ENCODE results near the gene CHD5.

The CHD5 gene

DNA sequence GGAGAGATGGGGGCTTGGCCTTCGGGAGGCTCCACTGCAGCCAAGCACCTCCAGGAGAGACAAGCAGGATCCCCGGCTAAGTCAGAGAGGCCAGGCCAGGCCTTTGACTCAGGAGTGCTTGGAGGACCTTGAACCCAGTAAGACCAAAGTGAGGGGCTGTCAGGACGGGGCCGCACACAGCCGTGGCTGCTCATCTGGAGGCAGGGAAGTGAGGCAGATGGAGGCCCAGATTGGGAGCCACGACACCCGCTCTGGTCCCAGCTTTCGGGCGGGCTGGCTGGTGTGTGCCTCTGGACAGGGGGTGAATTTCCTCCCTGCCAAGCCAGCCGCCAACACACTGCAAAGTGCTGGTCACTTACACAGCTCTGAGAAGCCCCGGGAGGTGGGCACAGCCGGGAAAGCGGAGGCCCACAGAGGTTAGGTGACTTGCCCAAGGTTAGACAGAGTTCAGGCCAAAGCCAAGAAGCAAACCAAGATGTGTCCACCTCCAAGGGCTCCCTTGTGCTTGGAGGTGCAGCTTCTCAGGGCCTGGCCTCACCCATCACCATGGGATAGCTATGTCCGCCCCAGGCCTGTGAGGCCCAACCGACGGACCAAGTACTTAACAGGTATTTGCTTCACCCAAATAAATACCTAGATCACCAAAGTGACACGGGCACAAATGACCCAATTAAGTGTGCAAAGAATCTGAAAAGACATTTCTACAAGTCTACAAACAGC is 58.3 kb downstream of the CHD5 start:
- DNase-seq, result no peak
- H4K20me1 ChIP-seq (ENCODE audit: insufficient read depth, low read length), result no peaks in the 10 kb centered on the region
- H3K9me3 ChIP-seq (replicated peaks; ENCODE audit: insufficient read depth, low read length), result no peaks in the 10 kb centered on the region
- no peaks in the 10 kb centered on the region for H3K79me2 ChIP-seq (ENCODE audit: low read length)
- H2AFZ ChIP-seq (ENCODE audit: low read length), result no peak overlapping the region
- H3K4me1 ChIP-seq (ENCODE audit: low read length), result no peaks in the 10 kb centered on the region
- H3K9ac ChIP-seq (ENCODE audit: low read length), result no peak overlapping the region
- peaks cover 81% of the 10 kb centered on the region for H3K27me3 ChIP-seq (replicated peaks; ENCODE audit: insufficient read depth, low read length)
- no peak overlapping the region for H3K4me3 ChIP-seq (ENCODE audit: low read length)
- no peaks in the 10 kb centered on the region for H3K36me3 ChIP-seq (replicated peaks; ENCODE audit: insufficient read depth, low read length)
- H3K4me2 ChIP-seq (ENCODE audit: low read depth, low read length), result no peak overlapping the region
- no peaks in the 10 kb centered on the region for H3F3A ChIP-seq (ENCODE audit: insufficient read depth, low read length)
- no peak for TF ChIP-seq CTCF (IDR thresholded peaks at IDR 0.05; ENCODE audit: low read length)
- TF ChIP-seq EZH2 (optimal IDR thresholded peaks at IDR 0.05; ENCODE audit: low read depth, low read length), result no peak
- no peak overlapping the region for H3K27ac ChIP-seq (ENCODE audit: low read length)
- no peaks in the 10 kb centered on the region for H3K9me2 ChIP-seq (replicated peaks; ENCODE audit: insufficient read depth, low read length)

GRCh38 chr1:6121021-6121421 is 59.1 kb downstream of the CHD5 start:
- no peaks in the 10 kb centered on the region for H3K36me3 ChIP-seq (replicated peaks; ENCODE audit: insufficient read depth, low read length)
- H3F3A ChIP-seq (ENCODE audit: insufficient read depth, low read length), result no peaks in the 10 kb centered on the region
- H3K9me2 ChIP-seq (replicated peaks; ENCODE audit: insufficient read depth, low read length), result no peaks in the 10 kb centered on the region
- no peak for TF ChIP-seq CTCF (IDR thresholded peaks at IDR 0.05; ENCODE audit: low read length)
- no peak for TF ChIP-seq EZH2 (optimal IDR thresholded peaks at IDR 0.05; ENCODE audit: low read depth, low read length)
- no peak for TF ChIP-seq EZH2phosphoT487 (IDR thresholded peaks at IDR 0.05; ENCODE audit: low read length)
- H3K27ac ChIP-seq (ENCODE audit: low read length), result no peak overlapping the region
- no peaks in the 10 kb centered on the region for H3K79me2 ChIP-seq (ENCODE audit: low read length)
- H3K27me3 ChIP-seq (replicated peaks; ENCODE audit: insufficient read depth, low read length), result peaks cover 81% of the 10 kb centered on the region
- H3K9me3 ChIP-seq (replicated peaks; ENCODE audit: insufficient read depth, low read length), result no peaks in the 10 kb centered on the region
- no peak overlapping the region for H3K9ac ChIP-seq (ENCODE audit: low read length)
- H3K4me1 ChIP-seq (ENCODE audit: low read length), result no peaks in the 10 kb centered on the region
- H4K20me1 ChIP-seq (ENCODE audit: insufficient read depth, low read length), result no peaks in the 10 kb centered on the region
- DNase-seq, result no peak
- no peak overlapping the region for H3K4me2 ChIP-seq (ENCODE audit: low read depth, low read length)
- no peak overlapping the region for H3K4me3 ChIP-seq (ENCODE audit: low read length)
- no peak overlapping the region for H2AFZ ChIP-seq (ENCODE audit: low read length)

DNA sequence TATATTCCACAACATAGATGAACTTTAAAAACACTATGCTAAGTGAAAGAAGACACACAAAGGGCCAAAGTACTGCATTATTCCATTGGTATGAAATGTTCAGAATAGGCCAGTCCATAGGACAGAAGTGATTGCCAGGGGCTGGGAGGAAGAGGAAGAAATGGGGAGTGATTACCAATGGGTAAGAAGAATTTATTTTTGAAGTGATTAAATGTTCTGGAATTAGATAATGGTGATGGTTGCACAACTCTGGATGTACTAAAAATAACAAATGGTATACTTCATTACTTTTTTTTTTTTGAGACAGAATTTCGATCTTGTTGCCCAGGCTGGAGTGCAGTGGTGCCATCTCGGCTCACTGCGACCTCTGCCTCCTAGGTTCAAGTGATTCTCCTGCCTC is 61.7 kb downstream of the CHD5 start:
- no peak overlapping the region for H3K4me3 ChIP-seq (ENCODE audit: low read length)
- H3K4me1 ChIP-seq (ENCODE audit: low read length), result no peaks in the 10 kb centered on the region
- no peaks in the 10 kb centered on the region for H3K9me2 ChIP-seq (replicated peaks; ENCODE audit: insufficient read depth, low read length)
- TF ChIP-seq EZH2phosphoT487 (IDR thresholded peaks at IDR 0.05; ENCODE audit: low read length), result no peak
- TF ChIP-seq EZH2 (optimal IDR thresholded peaks at IDR 0.05; ENCODE audit: low read depth, low read length), result no peak
- no peak for TF ChIP-seq CTCF (IDR thresholded peaks at IDR 0.05; ENCODE audit: low read length)
- no peaks in the 10 kb centered on the region for H3K36me3 ChIP-seq (replicated peaks; ENCODE audit: insufficient read depth, low read length)
- H3K4me2 ChIP-seq (ENCODE audit: low read depth, low read length), result no peak overlapping the region
- no peaks in the 10 kb centered on the region for H4K20me1 ChIP-seq (ENCODE audit: insufficient read depth, low read length)
- H3K9ac ChIP-seq (ENCODE audit: low read length), result no peak overlapping the region
- H2AFZ ChIP-seq (ENCODE audit: low read length), result no peak overlapping the region
- H3K9me3 ChIP-seq (replicated peaks; ENCODE audit: insufficient read depth, low read length), result no peaks in the 10 kb centered on the region
- H3K79me2 ChIP-seq (ENCODE audit: low read length), result no peaks in the 10 kb centered on the region
- H3K27me3 ChIP-seq (replicated peaks; ENCODE audit: insufficient read depth, low read length), result peaks cover 84% of the 10 kb centered on the region
- no peaks in the 10 kb centered on the region for H3F3A ChIP-seq (ENCODE audit: insufficient read depth, low read length)
- no peak overlapping the region for H3K27ac ChIP-seq (ENCODE audit: low read length)
- no peak for DNase-seq

All from MM.1S (cell line).